ENCODE measurements around the gene SNX14. TPM values are rescaled to one million over a fixed set of nuclear protein-coding genes. Genes with fewer than 3 reads are reported as not detected.

SNX14 gene
- polyA plus RNA-seq, 6 donors from 2014 or later, result 39.1 to 50.8 (median 45.7) TPM

- H3K9me3 Mint-ChIP-seq, result peaks cover 0 to 1% (median 0%) of the 10 kb centered on the region in 7 donors
- ATAC-seq (ENCODE audit: low read depth in 2 of 2) (no peak), DNase-seq (no peak)
- peaks cover 43 to 71% (median 71%) of the 10 kb centered on the region in 3 donors for H3K4me1 Mint-ChIP-seq
- no peaks in the 10 kb centered on the region for H3K36me3 Mint-ChIP-seq
- peak overlapping the region in 2 of 8 donors; percentile 45 to 63 for H3K4me3 Mint-ChIP-seq
- peak overlapping the region in 5 of 6 donors; percentile 1 to 88 (median 33) for H3K27ac Mint-ChIP-seq
- H3K27me3 Mint-ChIP-seq, result no peaks in the 10 kb centered on the region
These were observed 129.9 kb downstream of the SNX14 start for GRCh38 chr6:85463621-85464259.

GRCh38 chr6:85462673-85463072 is 131.0 kb downstream of the SNX14 start:
- DNase-seq, result no peak
- H3K36me3 Mint-ChIP-seq, result no peaks in the 10 kb centered on the region
- H3K4me3 Mint-ChIP-seq, result peak overlapping the region in 4 of 8 donors; percentile 47 to 84 (median 62)
- no peaks in the 10 kb centered on the region for H3K27me3 Mint-ChIP-seq
- H3K4me1 Mint-ChIP-seq, result peaks cover 48 to 82% (median 77%) of the 10 kb centered on the region in 3 donors
- ATAC-seq (ENCODE audit: low read depth in 2 of 2), result no peak
- peaks cover 0 to 1% (median 0%) of the 10 kb centered on the region in 7 donors for H3K9me3 Mint-ChIP-seq
- peak overlapping the region; percentile 1 to 97 (median 90) for H3K27ac Mint-ChIP-seq

- Mint-ChIP-seq H3K36me3 (no peaks in the 10 kb centered on the region), H3K4me3 (peak overlapping the region; percentile 47 to 84 (median 62)), H3K9me3 (peaks cover 0 to 1% (median 0%) of the 10 kb centered on the region in 7 donors), H3K27me3 (no peaks in the 10 kb centered on the region), H3K27ac (peak overlapping the region; percentile 59 to 97 (median 92)), H3K4me1 (peaks cover 56 to 91% (median 85%) of the 10 kb centered on the region in 3 donors)
- DNase-seq (no peak), ATAC-seq (ENCODE audit: low read depth in 2 of 2) (peak in 1 of 2 donors; percentile 29)
These were observed 131.9 kb downstream of the SNX14 start for GRCh38 chr6:85461798-85462170.

GRCh38 chr6:85460921-85461797 is 132.5 kb downstream of the SNX14 start:
- Mint-ChIP-seq H3K27me3 (no peaks in the 10 kb centered on the region), H3K36me3 (no peaks in the 10 kb centered on the region), H3K4me3 (peak overlapping the region; percentile 47 to 84 (median 72)), H3K9me3 (peaks cover 0 to 1% (median 0%) of the 10 kb centered on the region in 7 donors), H3K27ac (peak overlapping the region; percentile 59 to 97 (median 92)), H3K4me1 (peaks cover 60 to 93% (median 90%) of the 10 kb centered on the region in 3 donors)
- peak; percentile 20 for DNase-seq
- ATAC-seq (ENCODE audit: low read depth in 2 of 2), result peak in 1 of 2 donors; percentile 53

- no peaks in the 10 kb centered on the region for H3K36me3 Mint-ChIP-seq
- H3K27me3 Mint-ChIP-seq, result no peaks in the 10 kb centered on the region
- peaks cover 52 to 93% (median 84%) of the 10 kb centered on the region in 3 donors for H3K4me1 Mint-ChIP-seq
- H3K9me3 Mint-ChIP-seq, result peaks cover 0 to 1% (median 0%) of the 10 kb centered on the region in 7 donors
- ATAC-seq (ENCODE audit: low read depth in 2 of 2), result no peak
- peak overlapping the region in 6 of 8 donors; percentile 30 to 84 (median 74) for H3K4me3 Mint-ChIP-seq
- peak overlapping the region; percentile 59 to 97 (median 92) for H3K27ac Mint-ChIP-seq
- no peak for DNase-seq
These were observed 133.3 kb downstream of the SNX14 start for GRCh38 chr6:85460154-85460920.

- Mint-ChIP-seq H3K4me1 (peaks cover 43 to 91% (median 79%) of the 10 kb centered on the region in 3 donors), H3K27ac (peak overlapping the region; percentile 55 to 97 (median 88)), H3K4me3 (peak overlapping the region in 7 of 8 donors; percentile 22 to 84 (median 73)), H3K36me3 (no peaks in the 10 kb centered on the region), H3K9me3 (peaks cover 0 to 1% (median 0%) of the 10 kb centered on the region in 7 donors), H3K27me3 (no peaks in the 10 kb centered on the region)
- DNase-seq (no peak), ATAC-seq (ENCODE audit: low read depth in 2 of 2) (no peak)
These were observed 134.3 kb downstream of the SNX14 start for GRCh38 chr6:85459224-85459901.

- Mint-ChIP-seq H3K36me3 (no peaks in the 10 kb centered on the region), H3K27ac (peak overlapping the region in 4 of 6 donors; percentile 55 to 97 (median 85)), H3K4me1 (peaks cover 46 to 92% (median 80%) of the 10 kb centered on the region in 3 donors), H3K9me3 (peaks cover 0 to 1% (median 0%) of the 10 kb centered on the region in 7 donors), H3K27me3 (no peaks in the 10 kb centered on the region), H3K4me3 (peak overlapping the region in 7 of 8 donors; percentile 22 to 84 (median 70))
- DNase-seq (no peak), ATAC-seq (ENCODE audit: low read depth in 2 of 2) (no peak)
These were observed 134.9 kb downstream of the SNX14 start for GRCh38 chr6:85458782-85459181.

- H3K4me1 Mint-ChIP-seq, result peaks cover 46 to 94% (median 80%) of the 10 kb centered on the region in 3 donors
- ATAC-seq (ENCODE audit: low read depth in 2 of 2) (peak; percentile 53 to 59), DNase-seq (peak; percentile 32)
- H3K27me3 Mint-ChIP-seq, result no peaks in the 10 kb centered on the region
- peak overlapping the region; percentile 55 to 90 (median 79) for H3K27ac Mint-ChIP-seq
- H3K9me3 Mint-ChIP-seq, result peaks cover 0 to 1% (median 0%) of the 10 kb centered on the region in 7 donors
- H3K4me3 Mint-ChIP-seq, result peak overlapping the region; percentile 21 to 84 (median 64)
- H3K36me3 Mint-ChIP-seq, result no peaks in the 10 kb centered on the region
These were observed 135.5 kb downstream of the SNX14 start for GRCh38 chr6:85458184-85458583.

- Mint-ChIP-seq H3K9me3 (peaks cover 0 to 1% (median 0%) of the 10 kb centered on the region in 7 donors), H3K4me1 (peaks cover 36 to 93% (median 81%) of the 10 kb centered on the region in 3 donors), H3K4me3 (peak overlapping the region in 5 of 8 donors; percentile 31 to 73 (median 55)), H3K27me3 (peaks cover 0 to 8% (median 4%) of the 10 kb centered on the region in 3 donors), H3K36me3 (peaks cover 0 to 4% of the 10 kb centered on the region in 2 donors), H3K27ac (peak overlapping the region in 5 of 6 donors; percentile 3 to 81 (median 55))
- DNase-seq (no peak), ATAC-seq (ENCODE audit: low read depth in 2 of 2) (no peak)
These were observed 136.9 kb downstream of the SNX14 start for GRCh38 chr6:85456782-85457181.

Other genes with a start within 250 kb of the SNX14 start
- 100 to 1,000 TPM in 5 of 6 donors, 10 to 100 TPM in 1; 97.8 to 211 (median 131) TPM for gene NT5E, start 143.8 kb downstream of the SNX14 start, polyA plus RNA-seq (ENCODE audit: low read depth in 6 of 6)
- gene SYNCRIP, start 49.0 kb upstream of the SNX14 start, polyA plus RNA-seq (ENCODE audit: low read depth in 6 of 6), result 10 to 100 TPM; 12.0 to 64.0 (median 54.9) TPM